NB4 (cell line): ENCODE data around the gene CRHR2.

ENCODE experiments used
- MYC ChIP-seq: IDR thresholded peaks from 2 replicates; pipeline ENCODE4 v1.6.1; 2011; ENCODE audit warnings: low read depth, low read length
- POLR2A ChIP-seq: IDR thresholded peaks from 2 replicates; pipeline ENCODE4 v1.6.1; 2011; ENCODE audit warnings: mild to moderate bottlenecking; ENCODE audit not compliant: insufficient read length; ENCODE audit errors: extremely low read depth
- TF ChIP-seq, protein P1 (sequence below): IDR thresholded peaks from one replicate; pipeline ENCODE4 v1.5.1; 2012; ENCODE audit warnings: low read depth, low read length
- TF ChIP-seq, protein P2 (sequence below): IDR thresholded peaks from 2 replicates; pipeline ENCODE4 v1.6.1; 2011; ENCODE audit warnings: low read depth, low read length

DNA sequence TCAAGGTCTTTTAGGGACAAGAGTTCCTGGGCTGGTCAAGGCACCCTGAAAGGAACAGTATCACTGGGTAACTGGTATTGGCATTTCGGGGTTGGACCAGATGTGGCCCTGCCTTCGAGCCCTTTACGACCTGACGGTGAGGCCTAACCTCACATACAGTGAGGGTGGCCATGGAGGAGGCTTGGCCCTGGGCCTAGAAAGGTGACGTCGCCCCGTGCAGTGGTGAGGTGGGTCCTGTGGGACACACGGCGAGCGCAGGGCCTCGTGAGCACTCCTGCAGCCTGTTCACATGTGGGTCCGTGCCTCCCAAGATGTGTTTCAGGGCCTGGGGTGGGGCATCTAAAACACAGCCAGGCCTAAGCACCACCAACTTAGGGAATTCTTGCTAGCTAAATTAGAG lies 36.1 kb downstream of the CRHR2 start:
- TF ChIP-seq, protein P1, sequence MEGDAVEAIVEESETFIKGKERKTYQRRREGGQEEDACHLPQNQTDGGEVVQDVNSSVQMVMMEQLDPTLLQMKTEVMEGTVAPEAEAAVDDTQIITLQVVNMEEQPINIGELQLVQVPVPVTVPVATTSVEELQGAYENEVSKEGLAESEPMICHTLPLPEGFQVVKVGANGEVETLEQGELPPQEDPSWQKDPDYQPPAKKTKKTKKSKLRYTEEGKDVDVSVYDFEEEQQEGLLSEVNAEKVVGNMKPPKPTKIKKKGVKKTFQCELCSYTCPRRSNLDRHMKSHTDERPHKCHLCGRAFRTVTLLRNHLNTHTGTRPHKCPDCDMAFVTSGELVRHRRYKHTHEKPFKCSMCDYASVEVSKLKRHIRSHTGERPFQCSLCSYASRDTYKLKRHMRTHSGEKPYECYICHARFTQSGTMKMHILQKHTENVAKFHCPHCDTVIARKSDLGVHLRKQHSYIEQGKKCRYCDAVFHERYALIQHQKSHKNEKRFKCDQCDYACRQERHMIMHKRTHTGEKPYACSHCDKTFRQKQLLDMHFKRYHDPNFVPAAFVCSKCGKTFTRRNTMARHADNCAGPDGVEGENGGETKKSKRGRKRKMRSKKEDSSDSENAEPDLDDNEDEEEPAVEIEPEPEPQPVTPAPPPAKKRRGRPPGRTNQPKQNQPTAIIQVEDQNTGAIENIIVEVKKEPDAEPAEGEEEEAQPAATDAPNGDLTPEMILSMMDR, result no peak
- TF ChIP-seq POLR2A (no peak), MYC (no peak)
- TF ChIP-seq, protein P2, sequence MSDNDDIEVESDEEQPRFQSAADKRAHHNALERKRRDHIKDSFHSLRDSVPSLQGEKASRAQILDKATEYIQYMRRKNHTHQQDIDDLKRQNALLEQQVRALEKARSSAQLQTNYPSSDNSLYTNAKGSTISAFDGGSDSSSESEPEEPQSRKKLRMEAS, result no peak
